Measurements from ENCODE around the gene GRIA1. TPM values are rescaled to one million over a fixed set of nuclear protein-coding genes. Genes with fewer than 3 reads are reported as not detected.

Gene GRIA1
- total RNA-seq, 1 donor from 2014 or later: 21.9 TPM

GRCh38 chr5:153767221-153768188, 277.0 kb downstream of the GRIA1 start:
- no peak for TF ChIP-seq CTCF (IDR thresholded peaks at IDR 0.05; ENCODE audit: unreplicated experiment)
- peaks cover 4% of the 10 kb centered on the region for H3K4me1 Mint-ChIP-seq (ENCODE audit: unreplicated experiment)
- peaks cover 4% of the 10 kb centered on the region for H3K36me3 Mint-ChIP-seq (ENCODE audit: low read depth, unreplicated experiment)
- no peaks in the 10 kb centered on the region for H3K9me3 Mint-ChIP-seq (ENCODE audit: unreplicated experiment)
- no peak overlapping the region for H3K4me3 Mint-ChIP-seq (ENCODE audit: unreplicated experiment)
- no peak for DNase-seq (ENCODE audit: low spot score)
- H3K27ac Mint-ChIP-seq (ENCODE audit: unreplicated experiment): no peak overlapping the region
- no peaks in the 10 kb centered on the region for H3K27me3 Mint-ChIP-seq (ENCODE audit: unreplicated experiment)

- Mint-ChIP-seq H3K27me3 (ENCODE audit: unreplicated experiment) (no peaks in the 10 kb centered on the region), H3K36me3 (ENCODE audit: low read depth, unreplicated experiment) (peaks cover 7% of the 10 kb centered on the region), H3K9me3 (ENCODE audit: unreplicated experiment) (no peaks in the 10 kb centered on the region), H3K27ac (ENCODE audit: unreplicated experiment) (no peak overlapping the region), H3K4me1 (ENCODE audit: unreplicated experiment) (peaks cover 4% of the 10 kb centered on the region), H3K4me3 (ENCODE audit: unreplicated experiment) (no peak overlapping the region)
- no peak for DNase-seq (ENCODE audit: low spot score)
- TF ChIP-seq CTCF (IDR thresholded peaks at IDR 0.05; ENCODE audit: unreplicated experiment): no peak
These were observed 279.6 kb downstream of the GRIA1 start for GRCh38 chr5:153770066-153770465.

- Mint-ChIP-seq H3K27me3 (ENCODE audit: unreplicated experiment) (peaks cover 2% of the 10 kb centered on the region), H3K27ac (ENCODE audit: unreplicated experiment) (no peak overlapping the region), H3K4me3 (ENCODE audit: unreplicated experiment) (no peak overlapping the region), H3K4me1 (ENCODE audit: unreplicated experiment) (peaks cover 4% of the 10 kb centered on the region), H3K36me3 (ENCODE audit: low read depth, unreplicated experiment) (peaks cover 14% of the 10 kb centered on the region), H3K9me3 (ENCODE audit: unreplicated experiment) (no peaks in the 10 kb centered on the region)
- no peak for DNase-seq (ENCODE audit: low spot score)
- TF ChIP-seq CTCF (IDR thresholded peaks at IDR 0.05; ENCODE audit: unreplicated experiment): no peak
These were observed 284.2 kb downstream of the GRIA1 start for GRCh38 chr5:153774686-153775085.

- no peak for TF ChIP-seq CTCF (IDR thresholded peaks at IDR 0.05; ENCODE audit: unreplicated experiment)
- Mint-ChIP-seq H3K4me3 (ENCODE audit: unreplicated experiment) (no peak overlapping the region), H3K27ac (ENCODE audit: unreplicated experiment) (no peak overlapping the region), H3K4me1 (ENCODE audit: unreplicated experiment) (peaks cover 17% of the 10 kb centered on the region), H3K9me3 (ENCODE audit: unreplicated experiment) (no peaks in the 10 kb centered on the region), H3K36me3 (ENCODE audit: low read depth, unreplicated experiment) (peaks cover 10% of the 10 kb centered on the region), H3K27me3 (ENCODE audit: unreplicated experiment) (peaks cover 2% of the 10 kb centered on the region)
- no peak for DNase-seq (ENCODE audit: low spot score)
These were observed 285.5 kb downstream of the GRIA1 start for GRCh38 chr5:153775923-153776322.

Measured in endothelial cell (in vitro differentiated cells).